CD4-positive, alpha-beta memory T cell (primary cell): Measurements from ENCODE around the gene CRTC3. TPM values are rescaled to one million over a fixed set of nuclear protein-coding genes. Genes with fewer than 3 reads are reported as not detected.
A peak's percentile ranks its signal among the peaks of the same experiment; 100 is the strongest.

Source experiments
- CTCF ChIA-PET: fragments of 350-600 bp; sonication (Branson Sonifier 250); formaldehyde crosslinking; loops from one replicate; lab custom pipeline; 2021; ENCODE audit warnings: inconsistent platforms; ENCODE audit not compliant: partially characterized antibody; lab: Charles Lee
- POLR2A ChIA-PET: fragments of 350-600 bp; sonication (Branson Sonifier 250); formaldehyde crosslinking; loops from one replicate; lab custom pipeline; 2021; ENCODE audit not compliant: partially characterized antibody; lab: Charles Lee
- DNase-seq, 5 donors: peaks; one replicate each; pipeline versions ENCODE4 v3.0.0 to v3.0.0-alpha.2; 2020 to 2022; ENCODE audit warnings: mixed read lengths in 1 of 5
- H3K27ac ChIP-seq: one replicate; pipeline ENCODE4 v1.7.0; 2013; ENCODE audit warnings: low read depth, low read length
- H3K27me3 ChIP-seq: 2 replicates; pipeline ENCODE4 v1.7.0; 2013; ENCODE audit warnings: mild to moderate bottlenecking, low read length, moderate library complexity; ENCODE audit not compliant: insufficient read depth
- H3K36me3 ChIP-seq: 2 replicates; pipeline ENCODE4 v1.7.0; 2013; ENCODE audit warnings: mild to moderate bottlenecking, low read length, moderate library complexity; ENCODE audit not compliant: insufficient read depth
- H3K4me1 ChIP-seq: 2 replicates; pipeline ENCODE4 v1.7.0; 2013; ENCODE audit warnings: mild to moderate bottlenecking, low read length, moderate library complexity; ENCODE audit not compliant: insufficient read depth
- H3K4me3 ChIP-seq, 2 donors: one replicate each; pipeline ENCODE4 v1.7.0; 2013; ENCODE audit warnings: low read length in 2 of 2, mild to moderate bottlenecking in 1 of 2
- H3K9me3 ChIP-seq, 2 donors: one replicate each; pipeline ENCODE4 v1.7.0; 2013; ENCODE audit warnings: low read length in 2 of 2, control low read depth in 1 of 2; ENCODE audit not compliant: control insufficient read depth in 1 of 2
- H3K27ac Mint-ChIP-seq, 7 donors: one replicate each; pipeline ENCODE4 v1.8.0; 2020 to 2021; ENCODE audit warnings: mixed read lengths in 7 of 7, mild to moderate bottlenecking in 6 of 7, inconsistent platforms in 3 of 7, moderate library complexity in 3 of 7
- H3K27me3 Mint-ChIP-seq, 2 donors: one replicate each; pipeline ENCODE4 v1.8.0; 2020 to 2021; ENCODE audit warnings: mixed read lengths in 2 of 2
- H3K36me3 Mint-ChIP-seq, 2 donors: one replicate each; pipeline ENCODE4 v1.8.0; 2020 to 2021; ENCODE audit warnings: mixed read lengths in 2 of 2, inconsistent platforms in 1 of 2, mild to moderate bottlenecking in 1 of 2
- H3K4me1 Mint-ChIP-seq, 4 donors: one replicate each; pipeline ENCODE4 v1.8.0; 2020 to 2021; ENCODE audit warnings: mixed read lengths in 4 of 4, mild to moderate bottlenecking in 1 of 4
- H3K4me3 Mint-ChIP-seq, 8 donors: one replicate each; pipeline ENCODE4 v1.8.0; 2020 to 2021; ENCODE audit warnings: mixed read lengths in 8 of 8, mild to moderate bottlenecking in 7 of 8, moderate library complexity in 6 of 8, inconsistent platforms in 3 of 8
- H3K9me3 Mint-ChIP-seq, 8 donors: one replicate each; pipeline ENCODE4 v1.8.0; 2020 to 2021; ENCODE audit warnings: mixed read lengths in 8 of 8, mild to moderate bottlenecking in 5 of 8, inconsistent platforms in 3 of 8, moderate library complexity in 1 of 8
- intact Hi-C: fragments of 100-400 bp; cut with micrococcal nuclease; formaldehyde crosslinking; loops from one replicate; pipeline ENCODE4 v1.15.1; 2023
- polyA plus RNA-seq, 2 donors: library from polyadenylated mRNA; unstranded; fragments of 300-500 nt; fragmentation: Illumina TruSeq; gene quantifications; one replicate each; pipeline ENCODE4 v1.2.3, GENCODE V29; 2021
- total RNA-seq, 2 experiments: library from RNA; stranded (reverse); gene quantifications; one replicate each; pipeline ENCODE4 v1.2.3, GENCODE V29; 2021

Gene CRTC3
- total and polyA plus RNA-seq, 4 experiments from 2014 or later: 14.5 to 75.5 (median 56.3) TPM

GRCh38 chr15:90530250-90531051 is 728 bp downstream of the CRTC3 start:
- Mint-ChIP-seq H3K36me3 (peaks cover 0 to 15% of the 10 kb centered on the region in 2 donors), H3K27me3 (no peaks in the 10 kb centered on the region), H3K9me3 (peaks cover 0 to 5% (median 0%) of the 10 kb centered on the region in 8 donors), H3K4me3 (peak overlapping the region; percentile 92 to 98 (median 94)), H3K27ac (peak overlapping the region; percentile 78 to 95 (median 94)), H3K4me1 (peaks cover 35 to 58% (median 49%) of the 10 kb centered on the region in 4 donors)
- H3K36me3 ChIP-seq: no peaks in the 10 kb centered on the region
- ChIA-PET CTCF (interaction anchor here (0.8 to 3.0 kb wide), 14 partner anchors 9 to 321 kb away, joined by 3 to 24 read pairs (median 4); no protein-coding TSS in a partner anchor), POLR2A (interaction anchor here (0.6 to 3.8 kb wide), 20 partner anchors 9 to 424 kb away, joined by 3 to 79 read pairs (median 5); partner anchors contain the start of genes BLM, IQGAP1, NGRN and RCCD1)
- intact Hi-C loops: loop anchor here (1.0 to 2.0 kb wide), 2 partner anchors 9 to 14 kb away; no protein-coding TSS in a partner anchor
- no peaks in the 10 kb centered on the region for H3K27me3 ChIP-seq
- peak overlapping the region; percentile 77 to 84 for H3K4me3 ChIP-seq
- peak overlapping the region; percentile 64 for H3K27ac ChIP-seq
- no peaks in the 10 kb centered on the region for H3K9me3 ChIP-seq
- peak; percentile 33 to 55 (median 53) for DNase-seq
- H3K4me1 ChIP-seq: peaks cover 45% of the 10 kb centered on the region

- H3K4me3 Mint-ChIP-seq: peak overlapping the region; percentile 92 to 98 (median 94)
- ChIA-PET CTCF (interaction anchor here (0.9 to 3.0 kb wide), 14 partner anchors 8 to 320 kb away, joined by 3 to 24 read pairs (median 4); no protein-coding TSS in a partner anchor), POLR2A (interaction anchor here (0.6 to 3.8 kb wide), 17 partner anchors 8 to 266 kb away, joined by 3 to 79 read pairs (median 6); partner anchors contain the start of genes BLM, IQGAP1 and NGRN)
- no peaks in the 10 kb centered on the region for H3K27me3 Mint-ChIP-seq
- Histone ChIP-seq H3K36me3 (no peaks in the 10 kb centered on the region), H3K4me1 (peaks cover 52% of the 10 kb centered on the region), H3K27me3 (no peaks in the 10 kb centered on the region), H3K27ac (peak overlapping the region; percentile 64), H3K9me3 (no peaks in the 10 kb centered on the region), H3K4me3 (peak overlapping the region in 1 of 2 donors; percentile 77)
- H3K9me3 Mint-ChIP-seq: peaks cover 0 to 5% (median 0%) of the 10 kb centered on the region in 8 donors
- DNase-seq: no peak
- H3K4me1 Mint-ChIP-seq: peaks cover 40 to 65% (median 55%) of the 10 kb centered on the region in 4 donors
- H3K36me3 Mint-ChIP-seq: peaks cover 0 to 15% of the 10 kb centered on the region in 2 donors
- H3K27ac Mint-ChIP-seq: peak overlapping the region; percentile 78 to 95 (median 89)
- intact Hi-C loops: loop anchor here (2.0 kb wide), 1 partner anchor 14 kb away; no protein-coding TSS in a partner anchor
These were observed 1.4 kb downstream of the CRTC3 start for GRCh38 chr15:90531147-90531546.

GRCh38 chr15:90535254-90535653 is 5.5 kb downstream of the CRTC3 start:
- DNase-seq: no peak
- no peak overlapping the region for H3K4me3 ChIP-seq
- no peaks in the 10 kb centered on the region for H3K27me3 ChIP-seq
- peaks cover 6 to 29% of the 10 kb centered on the region in 2 donors for H3K36me3 Mint-ChIP-seq
- H3K9me3 Mint-ChIP-seq: peaks cover 0 to 2% (median 0%) of the 10 kb centered on the region in 8 donors
- peak overlapping the region; percentile 42 to 92 (median 73) for H3K27ac Mint-ChIP-seq
- peak overlapping the region in 4 of 8 donors; percentile 1 to 48 (median 25) for H3K4me3 Mint-ChIP-seq
- no peaks in the 10 kb centered on the region for H3K27me3 Mint-ChIP-seq
- no peak overlapping the region for H3K27ac ChIP-seq
- H3K9me3 ChIP-seq: no peaks in the 10 kb centered on the region
- H3K36me3 ChIP-seq: no peaks in the 10 kb centered on the region
- POLR2A ChIA-PET: interaction anchor here (1.0 kb wide), 1 partner anchor 29 kb away, joined by 3 read pairs; no protein-coding TSS in a partner anchor
- intact Hi-C loops: no loop called here
- peaks cover 82% of the 10 kb centered on the region for H3K4me1 ChIP-seq
- CTCF ChIA-PET: interaction anchor here (1.1 kb wide), 1 partner anchor 21 kb away, joined by 4 read pairs; no protein-coding TSS in a partner anchor
- H3K4me1 Mint-ChIP-seq: peaks cover 72 to 94% (median 82%) of the 10 kb centered on the region in 4 donors

- intact Hi-C loops: loop anchor here (1.0 kb wide), 1 partner anchor 9 kb away; no protein-coding TSS in a partner anchor
- ChIA-PET CTCF (interaction anchor here (0.6 to 2.4 kb wide), 14 partner anchors 9 to 415 kb away, joined by 3 to 24 read pairs (median 4); partner anchors contain the start of genes CRTC3 and RCCD1), POLR2A (interaction anchor here (0.6 to 3.3 kb wide), 19 partner anchors 10 to 390 kb away, joined by 3 to 79 read pairs (median 4); partner anchors contain the start of genes CRTC3 and IQGAP1)
- peak overlapping the region; percentile 74 for H3K27ac ChIP-seq
- peak overlapping the region; percentile 88 to 96 (median 92) for H3K4me3 Mint-ChIP-seq
- H3K4me1 Mint-ChIP-seq: peaks cover 57 to 84% (median 72%) of the 10 kb centered on the region in 4 donors
- peaks cover 86% of the 10 kb centered on the region for H3K4me1 ChIP-seq
- peak overlapping the region; percentile 92 to 99 (median 97) for H3K27ac Mint-ChIP-seq
- no peaks in the 10 kb centered on the region for H3K9me3 Mint-ChIP-seq
- no peaks in the 10 kb centered on the region for H3K27me3 Mint-ChIP-seq
- no peaks in the 10 kb centered on the region for H3K9me3 ChIP-seq
- H3K36me3 ChIP-seq: no peaks in the 10 kb centered on the region
- no peaks in the 10 kb centered on the region for H3K27me3 ChIP-seq
- peak overlapping the region; percentile 33 to 43 for H3K4me3 ChIP-seq
- peaks cover 23 to 36% of the 10 kb centered on the region in 2 donors for H3K36me3 Mint-ChIP-seq
- DNase-seq: peak; percentile 44 to 67 (median 57)
These were observed 10.1 kb downstream of the CRTC3 start for GRCh38 chr15:90539789-90540188.

- peaks cover 53 to 84% (median 68%) of the 10 kb centered on the region in 4 donors for H3K4me1 Mint-ChIP-seq
- H3K9me3 Mint-ChIP-seq: no peaks in the 10 kb centered on the region
- ChIA-PET POLR2A (interaction anchor here (0.7 to 3.3 kb wide), 7 partner anchors 11 to 389 kb away, joined by 3 to 79 read pairs (median 3); partner anchors contain the start of gene CRTC3), CTCF (interaction anchor here (0.9 to 2.4 kb wide), 10 partner anchors 8 to 221 kb away, joined by 3 to 24 read pairs (median 6); partner anchors contain the start of gene CRTC3)
- DNase-seq: no peak
- intact Hi-C loops: no loop called here
- H3K27ac Mint-ChIP-seq: peak overlapping the region in 6 of 7 donors; percentile 41 to 79 (median 70)
- H3K4me3 ChIP-seq: no peak overlapping the region
- H3K4me3 Mint-ChIP-seq: peak overlapping the region in 6 of 8 donors; percentile 51 to 74 (median 64)
- H3K27me3 Mint-ChIP-seq: no peaks in the 10 kb centered on the region
- H3K27me3 ChIP-seq: no peaks in the 10 kb centered on the region
- peak overlapping the region; percentile 3 for H3K27ac ChIP-seq
- no peaks in the 10 kb centered on the region for H3K9me3 ChIP-seq
- H3K36me3 Mint-ChIP-seq: peaks cover 27 to 41% of the 10 kb centered on the region in 2 donors
- H3K4me1 ChIP-seq: peaks cover 82% of the 10 kb centered on the region
- no peaks in the 10 kb centered on the region for H3K36me3 ChIP-seq
These were observed 11.0 kb downstream of the CRTC3 start for GRCh38 chr15:90540768-90541167.

- no peak for DNase-seq
- Histone ChIP-seq H3K27ac (no peak overlapping the region), H3K27me3 (no peaks in the 10 kb centered on the region), H3K4me1 (peaks cover 54% of the 10 kb centered on the region), H3K4me3 (no peak overlapping the region), H3K36me3 (no peaks in the 10 kb centered on the region), H3K9me3 (no peaks in the 10 kb centered on the region)
- no peak overlapping the region for H3K4me3 Mint-ChIP-seq
- H3K27me3 Mint-ChIP-seq: no peaks in the 10 kb centered on the region
- POLR2A ChIA-PET: no interaction called here
- H3K4me1 Mint-ChIP-seq: peaks cover 30 to 66% (median 53%) of the 10 kb centered on the region in 4 donors
- H3K36me3 Mint-ChIP-seq: peaks cover 28 to 49% of the 10 kb centered on the region in 2 donors
- no peaks in the 10 kb centered on the region for H3K9me3 Mint-ChIP-seq
- CTCF ChIA-PET: interaction anchor here (1.1 to 1.4 kb wide), 2 partner anchors 11 to 14 kb away, joined by 5 read pairs; no protein-coding TSS in a partner anchor
- intact Hi-C loops: loop anchor here (2.0 kb wide), 1 partner anchor 14 kb away; no protein-coding TSS in a partner anchor
- peak overlapping the region in 2 of 7 donors; percentile 6 to 80 for H3K27ac Mint-ChIP-seq
These were observed 15.4 kb downstream of the CRTC3 start for GRCh38 chr15:90545095-90545494.
